Measurements from ENCODE around the gene SEZ6L2. TPM values are rescaled to one million over a fixed set of nuclear protein-coding genes. Genes with fewer than 3 reads are reported as not detected.

The SEZ6L2 gene
- total and polyA plus RNA-seq, 2 donors (not counting 1 experiment from before 2014, with no cell fraction given) = 1.2 to 1.8 TPM

DNA sequence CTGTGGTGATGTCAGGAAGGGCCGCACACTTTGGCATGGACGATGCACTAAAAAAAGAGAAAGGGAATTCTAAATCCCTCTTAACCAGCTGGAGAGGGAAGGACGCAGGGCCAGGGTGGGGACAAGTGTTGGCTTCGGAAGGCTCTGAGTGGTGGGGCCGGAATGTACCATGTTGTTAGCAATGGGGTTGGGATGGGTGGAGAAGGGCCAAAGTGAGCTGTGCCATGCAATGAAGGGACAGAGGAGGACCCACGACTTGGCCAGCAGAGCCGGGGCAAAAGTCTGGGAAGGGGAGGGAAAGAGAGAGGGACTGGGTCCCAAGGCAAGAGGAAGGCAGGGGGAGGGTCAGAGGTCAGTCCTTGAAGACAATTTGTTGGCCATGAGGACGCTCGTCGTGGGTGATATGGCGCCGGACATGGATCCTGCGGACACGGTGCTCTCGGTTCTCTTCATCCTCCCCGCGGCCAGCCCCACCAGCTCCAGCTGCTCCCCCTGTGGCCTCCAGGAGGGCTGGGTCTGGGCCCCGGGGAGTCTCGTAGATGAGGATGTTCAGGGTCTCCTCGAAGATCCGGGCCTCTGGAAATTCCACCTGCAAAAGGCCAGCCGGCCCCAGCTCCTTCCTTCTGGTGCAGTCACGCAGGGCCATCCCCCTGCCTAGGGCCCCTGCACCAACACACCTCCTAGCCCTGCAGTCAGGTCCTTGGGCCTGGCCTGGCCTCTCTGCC is 7.3 kb upstream of the SEZ6L2 start:
- Histone ChIP-seq H2AFZ (ENCODE audit: low read length) (no peak overlapping the region), H3K79me2 (ENCODE audit: control insufficient read depth, insufficient read depth, low read length) (no peaks in the 10 kb centered on the region), H3K27me3 (ENCODE audit: control insufficient read depth, insufficient read depth, low read length) (no peaks in the 10 kb centered on the region), H3K36me3 (ENCODE audit: control insufficient read depth, insufficient read depth, low read length) (no peaks in the 10 kb centered on the region), H3K4me1 (ENCODE audit: control insufficient read depth, extremely low read depth, insufficient read depth, low read length) (no peaks in the 10 kb centered on the region), H3K27ac (ENCODE audit: insufficient read depth, low read length) (no peak overlapping the region), H3K9me3 (ENCODE audit: control insufficient read depth, insufficient read depth, low read depth, low read length) (no peaks in the 10 kb centered on the region), H4K20me1 (ENCODE audit: control insufficient read depth, extremely low read depth, insufficient read depth, low read length) (no peaks in the 10 kb centered on the region), H3K4me3 (replicated peaks in 1 of 4; ENCODE audit: control extremely low read depth in 1 of 4, insufficient read depth in 1 of 4, low read depth in 3 of 4, low read length in 4 of 4) (no peak overlapping the region), H3K4me2 (ENCODE audit: extremely low read depth, insufficient read depth, low read length) (no peak overlapping the region), H3K9ac (ENCODE audit: insufficient read depth, low read length) (no peak overlapping the region)
- TF ChIP-seq, protein P1, sequence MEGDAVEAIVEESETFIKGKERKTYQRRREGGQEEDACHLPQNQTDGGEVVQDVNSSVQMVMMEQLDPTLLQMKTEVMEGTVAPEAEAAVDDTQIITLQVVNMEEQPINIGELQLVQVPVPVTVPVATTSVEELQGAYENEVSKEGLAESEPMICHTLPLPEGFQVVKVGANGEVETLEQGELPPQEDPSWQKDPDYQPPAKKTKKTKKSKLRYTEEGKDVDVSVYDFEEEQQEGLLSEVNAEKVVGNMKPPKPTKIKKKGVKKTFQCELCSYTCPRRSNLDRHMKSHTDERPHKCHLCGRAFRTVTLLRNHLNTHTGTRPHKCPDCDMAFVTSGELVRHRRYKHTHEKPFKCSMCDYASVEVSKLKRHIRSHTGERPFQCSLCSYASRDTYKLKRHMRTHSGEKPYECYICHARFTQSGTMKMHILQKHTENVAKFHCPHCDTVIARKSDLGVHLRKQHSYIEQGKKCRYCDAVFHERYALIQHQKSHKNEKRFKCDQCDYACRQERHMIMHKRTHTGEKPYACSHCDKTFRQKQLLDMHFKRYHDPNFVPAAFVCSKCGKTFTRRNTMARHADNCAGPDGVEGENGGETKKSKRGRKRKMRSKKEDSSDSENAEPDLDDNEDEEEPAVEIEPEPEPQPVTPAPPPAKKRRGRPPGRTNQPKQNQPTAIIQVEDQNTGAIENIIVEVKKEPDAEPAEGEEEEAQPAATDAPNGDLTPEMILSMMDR (conservative IDR thresholded peaks at IDR 0.05 in 1 of 2, IDR thresholded peaks at IDR 0.05 in 1 of 2; ENCODE audit: low read depth in 1 of 2, low read length in 2 of 2) = no peak
- no peak for TF ChIP-seq EZH2 (IDR thresholded peaks at IDR 0.05; ENCODE audit: low read length, missing control alignments)
- DNase-seq (ENCODE audit: low read depth in 2 of 2) = no peak

DNA sequence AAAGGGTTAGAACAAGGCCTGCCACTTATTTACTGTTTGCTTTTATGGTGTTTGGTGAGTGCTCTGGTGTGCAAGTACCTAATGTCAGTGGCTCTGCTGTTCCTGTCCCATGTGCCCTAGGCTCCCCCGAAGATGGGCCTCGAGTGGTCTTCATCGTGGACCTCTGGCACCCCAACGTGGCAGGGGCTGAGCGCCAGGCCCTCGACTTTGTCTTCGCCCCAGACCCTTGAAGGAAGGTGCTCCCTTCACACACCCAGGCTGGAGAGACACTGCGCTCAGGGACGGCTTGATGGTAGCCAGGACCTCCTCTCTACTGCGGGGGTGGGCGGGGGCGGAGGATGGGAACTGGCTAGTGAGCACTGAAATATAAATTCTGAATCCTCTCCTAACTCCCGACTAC is 6.3 kb upstream of the SEZ6L2 start:
- H3K27me3 ChIP-seq (ENCODE audit: control insufficient read depth, insufficient read depth, low read length) = no peaks in the 10 kb centered on the region
- H3K27ac ChIP-seq (ENCODE audit: insufficient read depth, low read length) = no peak overlapping the region
- no peaks in the 10 kb centered on the region for H3K9me3 ChIP-seq (ENCODE audit: control insufficient read depth, insufficient read depth, low read depth, low read length)
- no peak overlapping the region for H3K9ac ChIP-seq (ENCODE audit: insufficient read depth, low read length)
- H3K36me3 ChIP-seq (ENCODE audit: control insufficient read depth, insufficient read depth, low read length) = no peaks in the 10 kb centered on the region
- DNase-seq (ENCODE audit: low read depth in 2 of 2) = no peak
- no peaks in the 10 kb centered on the region for H3K79me2 ChIP-seq (ENCODE audit: control insufficient read depth, insufficient read depth, low read length)
- no peaks in the 10 kb centered on the region for H4K20me1 ChIP-seq (ENCODE audit: control insufficient read depth, extremely low read depth, insufficient read depth, low read length)
- no peak overlapping the region for H3K4me3 ChIP-seq (replicated peaks in 1 of 4; ENCODE audit: control extremely low read depth in 1 of 4, insufficient read depth in 1 of 4, low read depth in 3 of 4, low read length in 4 of 4)
- H3K4me1 ChIP-seq (ENCODE audit: control insufficient read depth, extremely low read depth, insufficient read depth, low read length) = no peaks in the 10 kb centered on the region
- no peak overlapping the region for H3K4me2 ChIP-seq (ENCODE audit: extremely low read depth, insufficient read depth, low read length)
- no peak overlapping the region for H2AFZ ChIP-seq (ENCODE audit: low read length)
- no peak for TF ChIP-seq EZH2 (IDR thresholded peaks at IDR 0.05; ENCODE audit: low read length, missing control alignments)
- TF ChIP-seq, protein P1 (conservative IDR thresholded peaks at IDR 0.05 in 1 of 2, IDR thresholded peaks at IDR 0.05 in 1 of 2; ENCODE audit: low read depth in 1 of 2, low read length in 2 of 2) = no peak

DNA sequence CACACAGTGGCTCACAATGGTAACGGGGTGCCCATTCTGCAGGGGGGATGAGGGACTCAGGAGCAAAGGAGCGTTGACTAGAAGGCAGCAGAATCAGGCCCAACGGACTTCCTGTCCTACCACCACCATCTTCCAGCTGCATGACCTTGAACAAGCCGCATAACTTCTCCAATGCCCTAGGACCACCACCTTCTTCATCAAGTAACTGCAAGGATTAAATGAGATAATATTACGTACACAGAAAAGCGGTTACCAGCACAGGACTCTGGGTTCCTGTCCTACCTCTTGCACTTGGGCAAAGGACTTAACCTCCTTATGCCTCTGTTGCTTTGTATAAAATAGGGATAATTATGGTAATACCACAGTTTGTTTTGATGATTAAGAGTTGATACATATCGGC is 5.6 kb upstream of the SEZ6L2 start:
- H3K36me3 ChIP-seq (ENCODE audit: control insufficient read depth, insufficient read depth, low read length) = no peaks in the 10 kb centered on the region
- no peaks in the 10 kb centered on the region for H4K20me1 ChIP-seq (ENCODE audit: control insufficient read depth, extremely low read depth, insufficient read depth, low read length)
- no peak overlapping the region for H3K27ac ChIP-seq (ENCODE audit: insufficient read depth, low read length)
- H3K9me3 ChIP-seq (ENCODE audit: control insufficient read depth, insufficient read depth, low read depth, low read length) = no peaks in the 10 kb centered on the region
- no peak for TF ChIP-seq EZH2 (IDR thresholded peaks at IDR 0.05; ENCODE audit: low read length, missing control alignments)
- TF ChIP-seq, protein P1 (conservative IDR thresholded peaks at IDR 0.05 in 1 of 2, IDR thresholded peaks at IDR 0.05 in 1 of 2; ENCODE audit: low read depth in 1 of 2, low read length in 2 of 2) = no peak
- H3K4me1 ChIP-seq (ENCODE audit: control insufficient read depth, extremely low read depth, insufficient read depth, low read length) = no peaks in the 10 kb centered on the region
- H3K4me2 ChIP-seq (ENCODE audit: extremely low read depth, insufficient read depth, low read length) = no peak overlapping the region
- H3K27me3 ChIP-seq (ENCODE audit: control insufficient read depth, insufficient read depth, low read length) = no peaks in the 10 kb centered on the region
- H3K4me3 ChIP-seq (replicated peaks in 1 of 4; ENCODE audit: control extremely low read depth in 1 of 4, insufficient read depth in 1 of 4, low read depth in 3 of 4, low read length in 4 of 4) = no peak overlapping the region
- DNase-seq (ENCODE audit: low read depth in 2 of 2) = no peak
- H3K9ac ChIP-seq (ENCODE audit: insufficient read depth, low read length) = no peak overlapping the region
- no peak overlapping the region for H2AFZ ChIP-seq (ENCODE audit: low read length)
- no peaks in the 10 kb centered on the region for H3K79me2 ChIP-seq (ENCODE audit: control insufficient read depth, insufficient read depth, low read length)
